Activated B cell treated with CpG ODN at 0.5 μM for 24 hours (primary cell): Measurements from ENCODE around the gene METTL27. TPM values are rescaled to one million over a fixed set of nuclear protein-coding genes. Genes with fewer than 3 reads are reported as not detected.

Source experiments
- ATAC-seq: fragments of 200-7000 bp; cut with Tn5 transposase; one replicate; pipeline ENCODE4 v1.10.0; 2021; ENCODE audit warnings: low read depth, mild to moderate bottlenecking, moderate library complexity
- CTCF ChIA-PET: fragments of 350-600 bp; sonication (Branson Sonifier 250); formaldehyde crosslinking; loops from one replicate; lab custom pipeline; 2021; ENCODE audit warnings: antibody characterized with exemption; lab: Charles Lee
- POLR2A ChIA-PET: fragments of 350-600 bp; sonication (Branson Sonifier 250); formaldehyde crosslinking; loops from one replicate; lab custom pipeline; 2021; ENCODE audit warnings: antibody characterized with exemption; lab: Charles Lee
- DNase-seq: peaks from one replicate; pipeline ENCODE4 v3.0.0; 2022
- H3K27ac Mint-ChIP-seq: one replicate; pipeline ENCODE4 v1.8.0; 2020; ENCODE audit warnings: mixed read lengths
- H3K27me3 Mint-ChIP-seq: one replicate; pipeline ENCODE4 v1.8.0; 2021; ENCODE audit warnings: mixed read lengths
- H3K36me3 Mint-ChIP-seq: one replicate; pipeline ENCODE4 v1.8.0; 2021; ENCODE audit warnings: low read depth, mixed read lengths
- H3K4me1 Mint-ChIP-seq: one replicate; pipeline ENCODE4 v1.8.0; 2021; ENCODE audit warnings: mixed read lengths
- H3K4me3 Mint-ChIP-seq: one replicate; pipeline ENCODE4 v1.8.0; 2020; ENCODE audit warnings: mild to moderate bottlenecking, mixed read lengths
- H3K9me3 Mint-ChIP-seq: one replicate; pipeline ENCODE4 v1.8.0; 2020; ENCODE audit warnings: mixed read lengths
- intact Hi-C: fragments of 100-400 bp; cut with micrococcal nuclease; formaldehyde crosslinking; loops from one replicate; pipeline ENCODE4 v1.15.1; 2024
- total RNA-seq: library from RNA; stranded (reverse); gene quantifications from 2 replicates; pipeline ENCODE4 v1.2.3, GENCODE V29; 2022
- TF ChIP-seq, protein P1 (sequence below): fragments of 200-600 bp; IDR thresholded peaks from one replicate; pipeline ENCODE4 v1.8.0; 2022; ENCODE audit warnings: antibody characterized with exemption, mild to moderate bottlenecking

Gene METTL27
- total RNA-seq, 1 donor from 2014 or later = 1.7 TPM

DNA sequence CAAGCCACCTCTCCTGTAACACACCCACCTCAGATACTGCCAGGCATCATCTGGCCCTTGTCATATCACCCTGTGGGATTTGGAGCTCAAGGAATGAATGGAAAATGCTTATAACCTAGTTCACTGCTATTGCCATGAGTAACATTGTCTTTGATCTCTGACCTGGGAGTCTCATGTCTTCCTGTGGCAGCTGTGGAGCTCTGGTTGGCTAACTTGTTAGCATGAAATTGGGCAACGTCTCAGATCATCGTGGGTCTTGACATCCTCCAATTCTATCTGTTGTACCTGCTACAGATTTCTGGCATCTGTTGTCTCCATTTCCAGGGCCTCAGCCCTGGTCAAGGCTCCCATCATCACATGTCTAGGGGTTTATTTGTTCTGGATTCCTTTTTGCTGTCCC lies 16.5 kb upstream of the METTL27 start:
- intact Hi-C loops = no loop called here
- H3K27ac Mint-ChIP-seq = no peak overlapping the region
- CTCF ChIA-PET = no interaction called here

DNA sequence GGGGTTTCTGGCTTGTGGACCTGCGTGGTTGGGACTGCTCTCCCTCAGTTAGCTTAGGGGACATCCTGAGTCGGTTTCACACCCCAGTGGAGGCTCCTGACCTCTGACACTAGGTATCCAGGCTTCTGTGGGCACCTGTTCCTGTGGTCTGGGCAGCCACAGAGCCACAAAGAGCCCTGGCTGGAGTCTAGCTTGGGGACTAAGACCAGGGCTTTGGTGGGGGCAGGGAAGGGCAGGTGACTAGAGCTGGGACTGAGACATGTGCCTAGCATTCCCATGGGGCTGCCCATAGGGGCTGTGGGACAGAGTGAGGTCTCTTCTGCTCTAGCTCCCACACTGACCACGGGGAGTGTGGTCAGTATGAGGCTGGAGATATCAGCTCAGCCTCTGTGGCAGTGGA lies 14.6 kb upstream of the METTL27 start:
- Mint-ChIP-seq H3K9me3 (no peaks in the 10 kb centered on the region), H3K36me3 (no peaks in the 10 kb centered on the region), H3K4me1 (peaks cover 4% of the 10 kb centered on the region), H3K4me3 (no peak overlapping the region), H3K27me3 (peaks cover 22% of the 10 kb centered on the region), H3K27ac (no peak overlapping the region)
- ChIA-PET POLR2A (no interaction called here), CTCF (interaction anchor here (1.5 kb wide), 1 partner anchor 250 kb away, joined by 6 read pairs; no protein-coding TSS in a partner anchor)
- ATAC-seq (no peak), DNase-seq (no peak)
- intact Hi-C loops = no loop called here
- TF ChIP-seq, protein P1, sequence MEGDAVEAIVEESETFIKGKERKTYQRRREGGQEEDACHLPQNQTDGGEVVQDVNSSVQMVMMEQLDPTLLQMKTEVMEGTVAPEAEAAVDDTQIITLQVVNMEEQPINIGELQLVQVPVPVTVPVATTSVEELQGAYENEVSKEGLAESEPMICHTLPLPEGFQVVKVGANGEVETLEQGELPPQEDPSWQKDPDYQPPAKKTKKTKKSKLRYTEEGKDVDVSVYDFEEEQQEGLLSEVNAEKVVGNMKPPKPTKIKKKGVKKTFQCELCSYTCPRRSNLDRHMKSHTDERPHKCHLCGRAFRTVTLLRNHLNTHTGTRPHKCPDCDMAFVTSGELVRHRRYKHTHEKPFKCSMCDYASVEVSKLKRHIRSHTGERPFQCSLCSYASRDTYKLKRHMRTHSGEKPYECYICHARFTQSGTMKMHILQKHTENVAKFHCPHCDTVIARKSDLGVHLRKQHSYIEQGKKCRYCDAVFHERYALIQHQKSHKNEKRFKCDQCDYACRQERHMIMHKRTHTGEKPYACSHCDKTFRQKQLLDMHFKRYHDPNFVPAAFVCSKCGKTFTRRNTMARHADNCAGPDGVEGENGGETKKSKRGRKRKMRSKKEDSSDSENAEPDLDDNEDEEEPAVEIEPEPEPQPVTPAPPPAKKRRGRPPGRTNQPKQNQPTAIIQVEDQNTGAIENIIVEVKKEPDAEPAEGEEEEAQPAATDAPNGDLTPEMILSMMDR = no peak

More for the DNA sequence above, 16.5 kb upstream of the METTL27 start:
- H3K27me3 Mint-ChIP-seq = peaks cover 21% of the 10 kb centered on the region
- ATAC-seq (no peak), DNase-seq (no peak)
- H3K4me3 Mint-ChIP-seq = no peak overlapping the region
- H3K36me3 Mint-ChIP-seq = no peaks in the 10 kb centered on the region
- peaks cover 4% of the 10 kb centered on the region for H3K4me1 Mint-ChIP-seq
- TF ChIP-seq, protein P1 = no peak
- H3K9me3 Mint-ChIP-seq = no peaks in the 10 kb centered on the region
- POLR2A ChIA-PET = no interaction called here

DNA sequence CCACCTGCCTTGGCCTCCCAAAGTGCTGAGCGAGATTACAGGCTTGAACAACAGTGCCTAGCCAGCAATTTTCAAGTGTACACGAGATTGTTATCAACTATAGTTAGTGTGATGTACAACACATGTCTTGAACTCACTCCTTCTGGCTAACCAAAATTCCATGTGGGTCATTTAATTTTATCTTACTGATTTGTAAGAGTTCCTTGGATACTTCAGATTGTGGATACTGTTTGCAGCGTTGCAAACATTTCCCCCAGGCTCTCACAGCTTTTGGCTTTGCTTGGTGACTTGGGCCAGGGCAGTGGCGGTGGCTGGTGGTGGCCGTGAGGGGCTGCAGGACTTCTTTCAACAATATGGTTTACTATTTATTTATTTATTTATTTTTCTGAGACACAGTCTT lies 10.2 kb upstream of the METTL27 start:
- intact Hi-C loops = no loop called here
- CTCF ChIA-PET = interaction anchor here (0.9 kb wide), 1 partner anchor 246 kb away, joined by 3 read pairs; no protein-coding TSS in a partner anchor

DNA sequence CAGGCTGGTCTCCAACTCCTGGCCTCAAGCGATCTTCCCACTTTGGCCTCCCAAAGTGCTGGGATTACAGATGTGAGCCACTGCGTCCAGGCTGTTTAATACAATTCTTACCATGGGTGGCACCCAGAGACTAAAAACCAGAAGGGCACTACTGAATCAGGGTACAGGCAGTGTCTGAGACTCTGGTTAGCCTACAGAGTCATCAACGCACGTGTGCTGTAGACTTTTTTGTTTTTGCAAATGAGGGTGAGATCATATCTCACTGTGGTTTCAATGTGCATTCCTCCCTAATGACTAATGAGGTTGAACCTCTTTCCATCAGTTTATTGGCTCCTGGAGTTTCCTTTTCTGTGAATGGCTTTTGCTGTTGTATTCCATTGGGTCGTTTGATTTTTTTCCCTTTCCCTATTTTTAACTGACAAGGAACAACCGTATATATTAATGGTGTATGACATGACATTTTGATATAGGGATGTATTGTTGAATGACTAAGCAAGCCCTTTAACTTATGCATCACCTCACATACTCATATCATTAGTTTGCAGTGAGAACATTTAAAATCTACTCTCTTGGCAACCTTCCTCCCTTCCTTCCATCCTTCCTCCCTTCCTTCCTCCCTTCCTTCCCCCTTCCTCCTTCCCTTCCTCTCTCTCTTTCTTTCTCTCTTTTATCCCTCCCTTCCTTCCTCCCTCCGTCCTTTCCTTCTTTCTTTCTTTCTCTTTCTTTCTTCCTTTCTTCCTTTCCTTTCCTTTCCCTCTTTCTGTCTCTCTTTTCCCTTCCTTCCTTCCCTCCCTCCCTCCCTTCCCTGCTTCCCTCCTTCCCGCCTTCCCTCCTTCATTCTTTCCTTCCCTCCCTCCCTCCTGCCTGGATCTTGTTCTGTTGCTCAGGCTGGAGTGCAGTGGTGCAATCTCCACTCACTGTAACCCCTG lies 9.4 kb upstream of the METTL27 start:
- H3K9me3 Mint-ChIP-seq = no peaks in the 10 kb centered on the region
- H3K27ac Mint-ChIP-seq = peak overlapping the region; percentile 20
- peak; percentile 60 for ATAC-seq
- no peak overlapping the region for H3K4me3 Mint-ChIP-seq
- DNase-seq = no peak
- intact Hi-C loops = loop anchor here (1.0 kb wide), 1 partner anchor 9 kb away; the partner anchor contains the start of gene METTL27
- peaks cover 19% of the 10 kb centered on the region for H3K27me3 Mint-ChIP-seq
- POLR2A ChIA-PET = no interaction called here
- H3K36me3 Mint-ChIP-seq = no peaks in the 10 kb centered on the region
- CTCF ChIA-PET = no interaction called here
- TF ChIP-seq, protein P1 = no peak
- H3K4me1 Mint-ChIP-seq = peaks cover 12% of the 10 kb centered on the region

More for the DNA sequence above, 10.2 kb upstream of the METTL27 start:
- Mint-ChIP-seq H3K4me3 (no peak overlapping the region), H3K27ac (no peak overlapping the region), H3K4me1 (peaks cover 10% of the 10 kb centered on the region), H3K27me3 (peaks cover 26% of the 10 kb centered on the region), H3K9me3 (no peaks in the 10 kb centered on the region), H3K36me3 (no peaks in the 10 kb centered on the region)
- ATAC-seq (no peak), DNase-seq (no peak)
- POLR2A ChIA-PET = no interaction called here
- TF ChIP-seq, protein P1 = no peak

DNA sequence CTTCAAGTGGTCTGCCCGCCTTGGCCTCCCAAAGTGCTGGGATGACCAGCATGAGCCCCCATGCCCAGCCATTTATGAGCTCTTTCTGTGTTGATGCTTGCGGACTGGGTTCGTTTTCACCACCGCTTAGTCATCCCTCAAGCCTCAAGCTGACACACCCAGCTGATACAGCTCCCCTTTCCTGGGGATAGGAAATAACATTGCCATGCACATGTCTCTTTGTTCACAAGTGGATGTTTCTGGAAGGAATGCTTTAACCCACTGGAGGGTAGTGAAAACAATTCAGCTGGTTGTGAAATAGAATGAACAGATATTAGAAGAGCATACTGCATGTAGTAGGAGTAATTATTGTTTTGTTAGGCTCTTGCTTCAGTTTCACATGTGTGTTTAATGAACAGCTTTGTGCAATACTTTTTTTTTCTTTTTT lies 8.5 kb upstream of the METTL27 start:
- H3K27ac Mint-ChIP-seq = no peak overlapping the region
- POLR2A ChIA-PET = no interaction called here
- H3K4me3 Mint-ChIP-seq = no peak overlapping the region
- H3K4me1 Mint-ChIP-seq = peaks cover 20% of the 10 kb centered on the region
- TF ChIP-seq, protein P1 = no peak
- H3K9me3 Mint-ChIP-seq = no peaks in the 10 kb centered on the region
- intact Hi-C loops = loop anchor here (1.0 kb wide), 1 partner anchor 8 kb away; the partner anchor contains the start of gene METTL27
- H3K27me3 Mint-ChIP-seq = peaks cover 16% of the 10 kb centered on the region
- CTCF ChIA-PET = no interaction called here
- H3K36me3 Mint-ChIP-seq = no peaks in the 10 kb centered on the region
- no peak for DNase-seq
- no peak for ATAC-seq
